OCI-LY3 (cell line): ENCODE data around the gene MLH1.

Experiments
- H2AFZ ChIP-seq: fragments of 200-600, 300-600 bp; shearing (Covaris generic); 2 replicates; pipeline ENCODE4 v1.6.0; 2014; ENCODE audit warnings: antibody characterized with exemption, low read depth, low read length
- H3K27ac ChIP-seq: fragments of 200-600, 300-600 bp; sonication (generic); 2 replicates; pipeline ENCODE4 v1.5.1; 2014; ENCODE audit warnings: mild to moderate bottlenecking, low read length, moderate library complexity, mixed read lengths
- H3K27me3 ChIP-seq: fragments of 200-600, 300-600 bp; sonication (generic); 2 replicates; pipeline ENCODE4 v1.6.1; 2014; ENCODE audit warnings: low read depth, low read length, mixed read lengths
- H3K36me3 ChIP-seq: fragments of 200-600, 300-600 bp; sonication (generic); replicated peaks from 2 replicates; pipeline ENCODE3; 2014; ENCODE audit warnings: low read depth, low read length, mixed read lengths
- H3K4me1 ChIP-seq: fragments of 300-600, 200-600 bp; sonication (generic); 2 replicates; pipeline ENCODE4 v1.6.1; 2014; ENCODE audit warnings: low read length, mixed read lengths
- H3K4me2 ChIP-seq: fragments of 200-600, 300-600 bp; sonication (generic); 2 replicates; pipeline ENCODE4 v1.6.1; 2014; ENCODE audit warnings: low read length, mixed read lengths
- H3K4me3 ChIP-seq: fragments of 300-600, 200-600 bp; sonication (generic); 2 replicates; pipeline ENCODE4 v1.5.1; 2014; ENCODE audit warnings: antibody characterized with exemption, mild to moderate bottlenecking, low read length, moderate library complexity
- H3K79me2 ChIP-seq: fragments of 300-600, 200-600 bp; shearing (Covaris generic); 2 replicates; pipeline ENCODE4 v1.6.1; 2014; ENCODE audit warnings: mild to moderate bottlenecking, low read length, mixed read lengths
- H3K9ac ChIP-seq: fragments of 300-600, 200-600 bp; shearing (Covaris generic); 2 replicates; pipeline ENCODE4 v1.6.0; 2014; ENCODE audit warnings: mild to moderate bottlenecking, low read length, moderate library complexity
- H3K9me3 ChIP-seq: fragments of 200-600, 300-600 bp; shearing (Covaris generic); 2 replicates; pipeline ENCODE4 v1.6.1; 2014; ENCODE audit warnings: low read length, mixed read lengths; ENCODE audit not compliant: insufficient read depth
- H4K20me1 ChIP-seq: fragments of 200-600, 300-600 bp; sonication (generic); 2 replicates; pipeline ENCODE4 v1.6.1; 2016; ENCODE audit warnings: low read length, mixed read lengths; ENCODE audit not compliant: insufficient read depth
- CTCF ChIP-seq: fragments of 200-600, 300-600 bp; sonication (generic); IDR thresholded peaks from 2 replicates; pipeline ENCODE4 v1.5.1; 2014; ENCODE audit warnings: antibody characterized with exemption, low read length, low read depth
- EZH2phosphoT487 ChIP-seq: fragments of 200-600 bp; shearing (Covaris generic); IDR thresholded peaks from 2 replicates; pipeline ENCODE4 v1.6.1; 2018; ENCODE audit warnings: antibody characterized with exemption, mixed run types, low read depth

MLH1 gene

GRCh38 chr3:36991147-36991546, 2.2 kb upstream of the MLH1 start:
- Histone ChIP-seq H3K79me2 (peaks cover 80% of the 10 kb centered on the region), H3K4me1 (peaks cover 37% of the 10 kb centered on the region), H3K36me3 (peaks cover 59% of the 10 kb centered on the region), H3K27ac (peak overlapping the region; percentile 88), H4K20me1 (peaks cover 32% of the 10 kb centered on the region), H3K4me2 (peak overlapping the region; percentile 83), H3K27me3 (no peaks in the 10 kb centered on the region), H3K9ac (peak overlapping the region; percentile 93), H3K4me3 (peak overlapping the region; percentile 90), H3K9me3 (no peaks in the 10 kb centered on the region), H2AFZ (no peak overlapping the region)
- no peak for TF ChIP-seq CTCF
- TF ChIP-seq EZH2phosphoT487, result no peak

- Histone ChIP-seq H3K4me1 (peaks cover 37% of the 10 kb centered on the region), H3K79me2 (peaks cover 85% of the 10 kb centered on the region), H3K27ac (peak overlapping the region; percentile 88), H3K27me3 (no peaks in the 10 kb centered on the region), H3K4me2 (peak overlapping the region; percentile 83), H3K36me3 (peaks cover 60% of the 10 kb centered on the region), H3K4me3 (peak overlapping the region; percentile 90), H3K9me3 (no peaks in the 10 kb centered on the region), H3K9ac (peak overlapping the region; percentile 93), H2AFZ (no peak overlapping the region), H4K20me1 (peaks cover 28% of the 10 kb centered on the region)
- no peak for TF ChIP-seq CTCF
- no peak for TF ChIP-seq EZH2phosphoT487
These were observed 1.2 kb upstream of the MLH1 start for GRCh38 chr3:36991923-36992805.

GRCh38 chr3:36992806-36993325, 452 bp upstream of the MLH1 start, which contains the start of gene EPM2AIP1:
TSS of gene EPM2AIP1 (minus strand) at chr3:36993131. CDS start at chr3:36993077, 54 bp downstream.
- Histone ChIP-seq H3K9me3 (no peaks in the 10 kb centered on the region), H3K4me2 (peak within 1 kb of the TSS; percentile 95), H3K79me2 (peaks cover 84% of the 10 kb centered on the region), H3K27ac (peak within 1 kb of the TSS; percentile 88), H3K27me3 (no peaks in the 10 kb centered on the region), H3K4me1 (peaks cover 32% of the 10 kb centered on the region), H3K4me3 (peak within 1 kb of the TSS; percentile 90), H2AFZ (peak within 1 kb of the TSS; percentile 78), H4K20me1 (peaks cover 23% of the 10 kb centered on the region), H3K36me3 (peaks cover 59% of the 10 kb centered on the region), H3K9ac (peak within 1 kb of the TSS; percentile 93)
- TF ChIP-seq CTCF (peak; percentile 31), EZH2phosphoT487 (no peak)

GRCh38 chr3:37014620-37015019, 21.3 kb downstream of the MLH1 start:
- Histone ChIP-seq H3K4me3 (no peak overlapping the region), H3K9me3 (no peaks in the 10 kb centered on the region), H3K36me3 (peaks cover 69% of the 10 kb centered on the region), H2AFZ (no peak overlapping the region), H3K79me2 (no peaks in the 10 kb centered on the region), H3K27ac (no peak overlapping the region), H4K20me1 (peaks cover 4% of the 10 kb centered on the region; the same call in 1 of the 2 replicates), H3K27me3 (no peaks in the 10 kb centered on the region), H3K4me1 (no peaks in the 10 kb centered on the region), H3K4me2 (no peak overlapping the region), H3K9ac (no peak overlapping the region)
- TF ChIP-seq CTCF (no peak), EZH2phosphoT487 (no peak)
